Panc1 (cell line): Measurements from ENCODE around the gene OSTC. TPM values are rescaled to one million over a fixed set of nuclear protein-coding genes. Genes with fewer than 3 reads are reported as not detected.

ENCODE experiments used
- ATAC-seq: fragments of 200-7000 bp; cut with Tn5 transposase; 2 replicates; pipeline ENCODE4 v1.9.1; 2020; ENCODE audit warnings: mild to moderate bottlenecking, moderate library complexity
- BruUV-seq: library from RNA; stranded (reverse); fragments of 400-500 nt; replicated peaks from 2 replicates; lab custom pipeline; 2021; lab: Mats Ljungman, UMichigan
- CTCF ChIA-PET: fragments of 300-600 bp; sonication (Branson Sonifier 250); formaldehyde crosslinking; loops from one replicate; lab custom pipeline; 2022; ENCODE audit warnings: antibody characterized with exemption; lab: Charles Lee
- POLR2A ChIA-PET: fragments of 300-600 bp; sonication (Branson Sonifier 250); formaldehyde crosslinking; loops from one replicate; lab custom pipeline; 2022; ENCODE audit warnings: antibody characterized with exemption; lab: Charles Lee
- DNase-seq: peaks from one replicate; pipeline ENCODE4 v3.0.0-alpha.2; 2010; ENCODE audit warnings: low read depth, low spot score
- H3K27ac ChIP-seq: 2 replicates; pipeline ENCODE4 v1.5.1; 2011; ENCODE audit warnings: mild to moderate bottlenecking, low read length, inconsistent platforms
- H3K27me3 ChIP-seq: fragments of 200-500 bp; sonication (Bioruptor generic); 2 replicates; pipeline ENCODE4 v1.6.0; 2014; ENCODE audit warnings: low read length, inconsistent platforms; ENCODE audit not compliant: control insufficient read depth, insufficient read depth
- H3K36me3 ChIP-seq: fragments of 200-500 bp; sonication (Bioruptor generic); 2 replicates; pipeline ENCODE4 v1.5.1; 2014; ENCODE audit warnings: inconsistent platforms, mild to moderate bottlenecking, low read length, moderate library complexity; ENCODE audit not compliant: control insufficient read depth, insufficient read depth
- H3K4me1 ChIP-seq: 2 replicates; pipeline ENCODE4 v1.5.1; 2011; ENCODE audit warnings: inconsistent platforms, mild to moderate bottlenecking, low read length, moderate library complexity; ENCODE audit not compliant: control insufficient read depth, insufficient read depth
- H3K4me3 ChIP-seq, 2 experiments: 2 replicates each; pipeline ENCODE4 v1.5.1; 2011 to 2012; ENCODE audit warnings: low read depth in 2 of 2, low read length in 2 of 2, mild to moderate bottlenecking in 2 of 2, inconsistent platforms in 1 of 2, moderate library complexity in 1 of 2
- H3K9me3 ChIP-seq: fragments of 200-500 bp; sonication (Bioruptor generic); 2 replicates; pipeline ENCODE4 v1.5.1; 2014; ENCODE audit warnings: low read depth, mild to moderate bottlenecking, inconsistent platforms, low read length, moderate library complexity; ENCODE audit not compliant: control insufficient read depth, insufficient read depth
- POLR2AphosphoS5 ChIP-seq: IDR thresholded peaks from 2 replicates; pipeline ENCODE4 v1.6.1; 2012; ENCODE audit warnings: mild to moderate bottlenecking, low read depth, low read length, moderate library complexity
- REST ChIP-seq, 2 experiments: IDR thresholded peaks; 2 replicates each; pipeline ENCODE4 v1.6.1; 2011 to 2012; ENCODE audit warnings: low read depth in 2 of 2, control low read depth in 1 of 2, low read length in 1 of 2, mild to moderate bottlenecking in 1 of 2, moderate library complexity in 1 of 2; ENCODE audit not compliant: insufficient read depth in 1 of 2
- SIN3A ChIP-seq: IDR thresholded peaks from 2 replicates; pipeline ENCODE4 v1.6.1; 2012; ENCODE audit warnings: low read depth, mild to moderate bottlenecking, low read length, moderate library complexity, borderline replicate concordance; ENCODE audit not compliant: insufficient read depth
- TCF7L2 ChIP-seq: IDR thresholded peaks from 2 replicates; pipeline ENCODE4 v1.6.1; 2011; ENCODE audit warnings: mild to moderate bottlenecking, low read depth, low read length, inconsistent platforms
- in situ Hi-C: cut with HindIII; loops from 2 replicates; pipeline ENCODE4 v1.10.0; 2016; ENCODE audit warnings: low sequenced_read_pairs, low pct_unique_long_range_greater_than_20kb
- intact Hi-C: fragments of 100-400 bp; cut with micrococcal nuclease; formaldehyde crosslinking; loops from one replicate; pipeline ENCODE4 v1.10.0; 2022; ENCODE audit not compliant: unreplicated experiment
- total RNA-seq: library from RNA; stranded (reverse); gene quantifications from one replicate; pipeline ENCODE4 v1.2.1, GENCODE V29; 2021; ENCODE audit not compliant: unreplicated experiment
- TF ChIP-seq, protein P1 (sequence below): fragments of 450-650 bp; IDR thresholded peaks from 2 replicates; pipeline ENCODE4 v1.5.1; 2017; ENCODE audit warnings: mild to moderate bottlenecking

The OSTC gene
- total RNA-seq, 1 experiment from 2014 or later = 57.8 TPM

DNA sequence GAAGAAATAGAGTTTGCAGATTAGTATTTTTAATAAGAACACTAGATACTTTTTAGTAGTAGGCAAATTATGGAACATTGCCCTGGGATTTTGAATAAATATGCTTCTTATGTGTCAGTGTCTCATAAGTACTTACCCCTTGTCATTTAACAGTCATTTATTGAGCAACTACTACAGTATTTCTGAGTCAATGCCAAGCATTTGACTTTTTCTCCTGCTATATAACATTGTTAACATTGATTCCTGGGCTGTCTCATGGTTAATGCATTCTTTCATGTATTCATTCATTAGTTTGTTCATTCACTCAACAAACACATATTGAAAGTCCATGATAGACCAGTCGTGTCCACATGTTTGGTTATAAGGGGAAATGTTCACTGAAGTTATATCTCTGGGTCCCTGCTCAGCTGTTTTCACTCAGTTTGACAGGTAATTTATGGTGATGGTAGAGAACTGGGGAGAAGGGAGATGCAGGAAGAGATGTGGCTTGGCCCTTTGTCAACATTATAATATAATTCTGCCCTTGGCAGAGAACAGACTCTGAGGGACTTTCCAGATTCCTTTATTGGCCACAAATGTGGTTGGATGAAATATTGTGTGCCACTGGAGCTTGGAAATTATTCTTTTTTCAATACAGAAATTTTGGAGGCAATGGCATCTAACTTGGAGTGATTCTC lies 49.8 kb downstream of the OSTC start:
- Histone ChIP-seq H3K27ac (no peak overlapping the region), H3K27me3 (no peaks in the 10 kb centered on the region), H3K4me3 (no peak overlapping the region), H3K4me1 (no peaks in the 10 kb centered on the region), H3K36me3 (no peaks in the 10 kb centered on the region), H3K9me3 (no peaks in the 10 kb centered on the region)
- ChIA-PET CTCF (interaction anchor here (0.5 kb wide), 1 partner anchor 676 kb away, joined by 7 read pairs; no protein-coding TSS in a partner anchor), POLR2A (no interaction called here)
- no TSS peak for BruUV-seq
- in situ Hi-C loops = no loop called here
- intact Hi-C loops = no loop called here
- DNase-seq (no peak), ATAC-seq (no peak)
- TF ChIP-seq, protein P1, sequence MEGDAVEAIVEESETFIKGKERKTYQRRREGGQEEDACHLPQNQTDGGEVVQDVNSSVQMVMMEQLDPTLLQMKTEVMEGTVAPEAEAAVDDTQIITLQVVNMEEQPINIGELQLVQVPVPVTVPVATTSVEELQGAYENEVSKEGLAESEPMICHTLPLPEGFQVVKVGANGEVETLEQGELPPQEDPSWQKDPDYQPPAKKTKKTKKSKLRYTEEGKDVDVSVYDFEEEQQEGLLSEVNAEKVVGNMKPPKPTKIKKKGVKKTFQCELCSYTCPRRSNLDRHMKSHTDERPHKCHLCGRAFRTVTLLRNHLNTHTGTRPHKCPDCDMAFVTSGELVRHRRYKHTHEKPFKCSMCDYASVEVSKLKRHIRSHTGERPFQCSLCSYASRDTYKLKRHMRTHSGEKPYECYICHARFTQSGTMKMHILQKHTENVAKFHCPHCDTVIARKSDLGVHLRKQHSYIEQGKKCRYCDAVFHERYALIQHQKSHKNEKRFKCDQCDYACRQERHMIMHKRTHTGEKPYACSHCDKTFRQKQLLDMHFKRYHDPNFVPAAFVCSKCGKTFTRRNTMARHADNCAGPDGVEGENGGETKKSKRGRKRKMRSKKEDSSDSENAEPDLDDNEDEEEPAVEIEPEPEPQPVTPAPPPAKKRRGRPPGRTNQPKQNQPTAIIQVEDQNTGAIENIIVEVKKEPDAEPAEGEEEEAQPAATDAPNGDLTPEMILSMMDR = no peak
- TF ChIP-seq REST (IDR thresholded peaks at IDR 0.05; ENCODE audit: insufficient read depth in 1 of 2, low read depth in 2 of 2, low read length in 1 of 2) (no peak), POLR2AphosphoS5 (no peak), TCF7L2 (no peak), SIN3A (no peak)

DNA sequence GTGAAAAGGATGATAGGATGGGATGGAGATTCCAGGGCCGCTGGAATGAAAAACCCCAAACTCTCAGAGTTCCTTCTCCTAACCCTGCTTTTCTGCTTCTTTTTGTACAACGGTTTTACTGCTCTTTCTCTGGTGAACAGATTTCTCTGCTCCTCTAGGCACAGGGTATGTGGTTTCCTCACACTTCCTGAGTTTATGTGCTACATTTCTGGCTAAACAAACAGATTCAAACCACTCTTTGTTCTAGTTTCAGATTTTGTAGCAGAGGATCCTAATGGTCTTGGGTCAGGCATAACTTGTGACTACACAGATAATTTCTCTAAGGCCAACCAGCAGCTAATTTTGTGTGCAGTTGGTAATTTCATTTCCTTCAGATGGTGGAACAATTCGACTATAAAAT lies 52.6 kb downstream of the OSTC start:
- in situ Hi-C loops = no loop called here
- ChIA-PET CTCF (no interaction called here), POLR2A (no interaction called here)

More for the DNA sequence above, 52.6 kb downstream of the OSTC start:
- Histone ChIP-seq H3K36me3 (no peaks in the 10 kb centered on the region), H3K9me3 (no peaks in the 10 kb centered on the region), H3K27ac (no peak overlapping the region), H3K4me3 (no peak overlapping the region), H3K27me3 (no peaks in the 10 kb centered on the region), H3K4me1 (no peaks in the 10 kb centered on the region)
- no TSS peak for BruUV-seq
- TF ChIP-seq, protein P1 = no peak
- no peak for TF ChIP-seq POLR2AphosphoS5
- TF ChIP-seq SIN3A = no peak
- no peak for TF ChIP-seq REST (IDR thresholded peaks at IDR 0.05; ENCODE audit: insufficient read depth in 1 of 2, low read depth in 2 of 2, low read length in 1 of 2)
- TF ChIP-seq TCF7L2 = no peak
- DNase-seq (no peak), ATAC-seq (no peak)
- intact Hi-C loops = no loop called here
